Left lung (tissue), 10 donors: ENCODE data around the gene TNS2. TPM values are rescaled to one million over a fixed set of nuclear protein-coding genes. Genes with fewer than 3 reads are reported as not detected.

Experiments
- ATAC-seq: fragments of 200-7000 bp; cut with Tn5 transposase; one replicate; pipeline ENCODE4 v1.9.1; 2020; ENCODE audit warnings: moderate library complexity
- DNase-seq, 4 donors: peaks; one replicate each; pipeline ENCODE4 v3.0.0-alpha.2; 2013 to 2020
- H3K27ac ChIP-seq, 2 donors: fragments of 200-600 bp; sonication (generic) in 1 of 2; one replicate each; pipeline versions ENCODE4 v1.5.0 to v1.8.0; 2020 to 2021
- H3K27me3 ChIP-seq, 2 donors: fragments of 200-600 bp; sonication (generic) in 1 of 2; one replicate each; pipeline versions ENCODE4 v1.5.0 to v1.8.0; 2020 to 2021
- H3K36me3 ChIP-seq, 2 donors: fragments of 200-600 bp; sonication (generic) in 1 of 2; one replicate each; pipeline versions ENCODE4 v1.5.0 to v1.8.0; 2020 to 2021
- H3K4me1 ChIP-seq, 2 donors: fragments of 200-600 bp; one replicate each; pipeline ENCODE4 v1.8.0; 2021
- H3K4me3 ChIP-seq, 2 donors: fragments of 200-600 bp; sonication (generic) in 1 of 2; one replicate each; pipeline versions ENCODE4 v1.5.0 to v1.8.0; 2020 to 2021; ENCODE audit warnings: mild to moderate bottlenecking in 1 of 2
- H3K9me3 ChIP-seq, 2 donors: fragments of 200-600 bp; sonication (generic) in 1 of 2; one replicate each; pipeline versions ENCODE4 v1.5.0 to v1.8.0; 2020 to 2021
- CTCF ChIP-seq, 2 donors: fragments of 200-600 bp; sonication (generic) in 1 of 2; IDR thresholded peaks; one replicate each; pipeline versions ENCODE4 v1.5.0 to v1.8.0; 2021; ENCODE audit warnings: antibody characterized with exemption in 2 of 2
- intact Hi-C, 2 donors: fragments of 100-400 bp; cut with DNase I; formaldehyde crosslinking; loops; one replicate each; pipeline versions ENCODE4 v1.11.2 to v1.14.2; 2022
- polyA plus RNA-seq, 6 donors: library from polyadenylated mRNA; unstranded; fragments of 120-200 nt; gene quantifications; one replicate each; pipeline ENCODE4 v1.2.1, GENCODE V29; 2013; ENCODE audit not compliant: insufficient read length in 6 of 6
- total RNA-seq, 2 donors: library from RNA; stranded (reverse); fragmentation: NEBNext Ultra II Directional; extraction: Animal tissue kit (Norgen Biotek cat#: 25700); gene quantifications; one replicate each; pipeline ENCODE4 v1.2.1, GENCODE V29; 2021
- donor health status: DM: no; HTN: yes; CAD: no.
- donor health status: DM: no; HTN: no; CAD: no.

The TNS2 gene
- total and polyA plus RNA-seq, 8 donors = 101 to 164 (median 117) TPM

DNA sequence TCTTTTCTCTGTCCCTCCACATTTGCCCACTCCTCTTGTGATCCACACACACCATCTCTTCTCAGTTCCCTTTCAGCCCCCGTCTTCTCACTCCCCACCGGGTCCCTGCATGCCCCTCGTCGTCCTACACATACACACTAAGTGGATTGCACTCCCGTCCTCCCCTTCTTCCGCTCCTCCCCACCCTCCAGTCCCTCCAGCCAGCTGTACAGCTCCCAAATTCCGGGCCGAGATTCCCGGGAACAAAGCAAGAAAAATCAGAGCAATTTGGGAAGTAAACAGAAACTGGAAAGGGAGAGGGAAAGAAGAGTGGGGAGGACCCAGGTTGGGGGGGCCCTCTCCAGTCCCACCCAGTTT, 47.3 kb downstream of the TNS2 start:
- peaks cover 11 to 46% of the 10 kb centered on the region in 2 donors for H3K4me1 ChIP-seq
- peak overlapping the region; percentile 41 to 49 for H3K4me3 ChIP-seq
- DNase-seq (peak in 2 of 4 donors; percentile 59 to 68), ATAC-seq (peak; percentile 20)
- no peaks in the 10 kb centered on the region for H3K9me3 ChIP-seq
- no peak for TF ChIP-seq CTCF (IDR thresholded peaks at IDR 0.05)
- peaks cover 0 to 34% of the 10 kb centered on the region in 2 donors for H3K27me3 ChIP-seq
- intact Hi-C loops = no loop called here
- peak overlapping the region; percentile 66 to 78 for H3K27ac ChIP-seq
- no peaks in the 10 kb centered on the region for H3K36me3 ChIP-seq

DNA sequence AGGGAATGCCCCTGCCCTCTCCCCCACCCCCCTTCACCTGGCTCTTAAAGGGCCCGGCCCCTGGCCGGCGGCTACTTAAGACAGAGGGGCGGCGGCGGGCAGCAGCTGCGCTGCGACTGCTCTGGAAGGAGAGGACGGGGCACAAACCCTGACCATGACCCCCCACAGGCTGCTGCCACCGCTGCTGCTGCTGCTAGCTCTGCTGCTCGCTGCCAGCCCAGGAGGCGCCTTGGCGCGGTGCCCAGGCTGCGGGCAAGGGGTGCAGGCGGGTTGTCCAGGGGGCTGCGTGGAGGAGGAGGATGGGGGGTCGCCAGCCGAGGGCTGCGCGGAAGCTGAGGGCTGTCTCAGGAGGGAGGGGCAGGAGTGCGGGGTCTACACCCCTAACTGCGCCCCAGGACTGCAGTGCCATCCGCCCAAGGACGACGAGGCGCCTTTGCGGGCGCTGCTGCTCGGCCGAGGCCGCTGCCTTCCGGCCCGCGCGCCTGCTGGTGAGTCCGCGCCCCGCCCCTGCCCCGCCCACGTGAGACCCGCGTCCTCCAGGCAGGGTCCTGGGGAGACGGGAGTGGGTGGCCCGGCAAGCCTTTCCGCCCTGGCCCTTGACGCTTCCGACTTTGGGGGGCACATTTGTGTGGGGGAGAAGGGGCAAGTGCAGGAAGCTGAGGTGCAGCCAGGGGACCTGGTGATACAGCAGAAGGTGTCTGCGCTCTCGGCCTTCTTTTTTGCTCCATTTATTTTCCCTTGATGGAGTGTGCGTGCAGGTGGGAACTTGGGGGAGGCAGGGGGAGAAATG, 47.9 kb downstream of the TNS2 start, which contains the start of gene IGFBP6:
TSS of gene IGFBP6 (plus strand) at position 104 of the 790 bp plus-strand sequence. CDS start at position 155, 51 bp downstream.
- Histone ChIP-seq H3K27ac (peak within 1 kb of the TSS; percentile 66 to 78), H3K9me3 (no peaks in the 10 kb centered on the region), H3K4me3 (peak within 1 kb of the TSS; percentile 41 to 49), H3K36me3 (no peaks in the 10 kb centered on the region), H3K4me1 (peaks cover 11 to 52% of the 10 kb centered on the region in 2 donors), H3K27me3 (peaks cover 0 to 34% of the 10 kb centered on the region in 2 donors)
- TF ChIP-seq CTCF (IDR thresholded peaks at IDR 0.05) = peak in 1 of 2 donors; percentile 17
- peak; percentile 35 to 90 (median 55) for DNase-seq
- peak; percentile 68 for ATAC-seq
- intact Hi-C loops = loop anchor here in 1 of 2 donors (2.0 kb wide), 1 partner anchor 33 kb away; no protein-coding TSS in a partner anchor

GRCh38 chr12:53098354-53098981, 48.6 kb downstream of the TNS2 start:
- H3K9me3 ChIP-seq = no peaks in the 10 kb centered on the region
- H3K4me1 ChIP-seq = peaks cover 11 to 59% of the 10 kb centered on the region in 2 donors
- H3K36me3 ChIP-seq = no peaks in the 10 kb centered on the region
- peak overlapping the region; percentile 66 to 78 for H3K27ac ChIP-seq
- DNase-seq (no peak), ATAC-seq (peak; percentile 11)
- H3K4me3 ChIP-seq = peak overlapping the region in 1 of 2 donors; percentile 49
- TF ChIP-seq CTCF (IDR thresholded peaks at IDR 0.05) = no peak
- H3K27me3 ChIP-seq = peaks cover 0 to 34% of the 10 kb centered on the region in 2 donors
- intact Hi-C loops = loop anchor here in 1 of 2 donors (2.0 kb wide), 1 partner anchor 34 kb away; no protein-coding TSS in a partner anchor

DNA sequence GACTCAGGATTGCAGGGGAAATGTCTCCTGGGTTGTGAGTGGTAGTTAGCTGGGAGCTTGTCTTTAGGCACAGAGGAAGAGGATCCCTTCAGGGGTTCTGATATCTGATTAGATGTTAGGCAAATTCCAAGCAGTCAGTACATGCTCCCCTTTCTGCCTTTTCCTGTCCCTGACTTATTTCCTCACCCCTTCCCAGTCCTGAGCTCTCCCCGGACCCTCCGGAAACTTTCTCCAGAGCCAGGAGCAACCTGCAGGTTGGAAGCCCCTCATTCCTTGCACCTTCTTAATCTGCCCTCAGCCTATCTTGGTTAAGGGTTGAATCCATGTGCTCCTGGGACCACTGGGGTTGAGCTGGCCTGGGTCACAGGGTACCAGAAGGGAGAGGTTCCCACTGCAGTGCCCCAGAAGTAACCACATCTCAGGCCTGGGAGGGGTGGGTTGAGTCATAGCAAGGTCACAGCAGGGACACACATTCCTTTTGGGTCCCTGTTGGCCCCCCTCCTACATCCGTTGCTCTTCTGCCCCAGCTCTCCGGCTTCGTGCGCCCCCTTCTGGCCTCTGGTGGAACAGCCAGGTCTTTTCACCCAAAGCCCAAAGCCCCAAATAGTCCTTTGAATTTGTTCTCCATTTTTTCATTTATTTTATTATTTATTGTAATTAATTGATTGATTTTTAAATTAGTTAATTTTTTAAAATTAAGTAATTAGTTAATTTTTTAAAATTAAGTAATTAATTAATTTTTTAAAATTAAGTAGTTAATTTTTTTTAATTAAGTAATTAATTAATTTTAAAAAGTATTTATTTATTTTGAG, 49.4 kb downstream of the TNS2 start:
- peaks cover 0 to 34% of the 10 kb centered on the region in 2 donors for H3K27me3 ChIP-seq
- ATAC-seq (peak; percentile 72), DNase-seq (peak; percentile 84 to 95 (median 90))
- intact Hi-C loops = loop anchor here in 1 of 2 donors (2.0 kb wide), 1 partner anchor 34 kb away; no protein-coding TSS in a partner anchor
- H3K4me1 ChIP-seq = peaks cover 11 to 61% of the 10 kb centered on the region in 2 donors
- peak overlapping the region; percentile 66 to 70 for H3K27ac ChIP-seq
- peak; percentile 96 for TF ChIP-seq CTCF (IDR thresholded peaks at IDR 0.05)
- H3K36me3 ChIP-seq = no peaks in the 10 kb centered on the region
- no peaks in the 10 kb centered on the region for H3K9me3 ChIP-seq
- H3K4me3 ChIP-seq = no peak overlapping the region
